Heart right ventricle (tissue), 16 donors: ENCODE results near the gene ANKRD28. TPM values are rescaled to one million over a fixed set of nuclear protein-coding genes. Genes with fewer than 3 reads are reported as not detected.

Experiments
- ATAC-seq, 8 donors: fragments of 200-7000 bp; cut with Tn5 transposase; one replicate each; pipeline ENCODE4 v1.9.1; 2020; ENCODE audit warnings: mild to moderate bottlenecking in 8 of 8, moderate library complexity in 8 of 8, moderate number of reproducible peaks in 1 of 8
- DNase-seq, 2 donors: peaks; one replicate each; pipeline ENCODE4 v3.0.0-alpha.2; 2020
- H3K27ac ChIP-seq, 10 donors: fragments of 200-600 bp; sonication (generic) in 2 of 10; one replicate each; pipeline versions ENCODE4 v1.5.0 to v1.8.0; 2020 to 2022; ENCODE audit warnings: mild to moderate bottlenecking in 3 of 10
- H3K27me3 ChIP-seq, 7 donors: fragments of 200-600 bp; one replicate each; pipeline ENCODE4 v1.8.0; 2021 to 2022; ENCODE audit warnings: mild to moderate bottlenecking in 2 of 7
- H3K36me3 ChIP-seq, 9 donors: fragments of 200-600 bp; sonication (generic) in 1 of 9; one replicate each; pipeline versions ENCODE4 v1.5.0 to v1.8.0; 2020 to 2022; ENCODE audit warnings: mild to moderate bottlenecking in 2 of 9
- H3K4me1 ChIP-seq, 9 donors: fragments of 200-600 bp; sonication (generic) in 1 of 9; one replicate each; pipeline versions ENCODE4 v1.5.0 to v1.8.0; 2020 to 2022; ENCODE audit warnings: mild to moderate bottlenecking in 4 of 9
- H3K4me3 ChIP-seq, 10 donors: fragments of 200-600 bp; sonication (generic) in 2 of 10; one replicate each; pipeline versions ENCODE4 v1.5.0 to v1.8.0; 2020 to 2022; ENCODE audit warnings: mild to moderate bottlenecking in 7 of 10, moderate library complexity in 2 of 10
- H3K9me3 ChIP-seq, 11 donors: fragments of 200-600 bp in 10 of 11; sonication (generic) in 2 of 11; one replicate each; pipeline versions ENCODE4 v1.5.0 to v1.8.0; 2013 to 2022; ENCODE audit warnings: mild to moderate bottlenecking in 2 of 11, control low read depth in 1 of 11, moderate library complexity in 1 of 11
- CTCF ChIP-seq, 9 donors: fragments of 200-600 bp; sonication (generic) in 2 of 9; IDR thresholded peaks; one replicate each; pipeline versions ENCODE4 v1.5.0 to v1.8.0; 2021 to 2022; ENCODE audit warnings: antibody characterized with exemption in 9 of 9, mild to moderate bottlenecking in 5 of 9, moderate library complexity in 1 of 9
- WGBS, 2 donors: extraction: QIAGEN DNeasy Blood & Tissue Kit; methylation state at CpG; one replicate each; pipeline ENCODE4 v1.1.7; 2013; ENCODE audit warnings: inconsistent platforms in 1 of 2; 5-methylcytosine and 5-hydroxymethylcytosine counted together
- intact Hi-C, 10 donors: fragments of 100-400 bp; cut with DNase I; formaldehyde crosslinking; loops; one replicate each; pipeline versions ENCODE4 v1.11.1 to v1.14.2; 2022
- polyA plus RNA-seq, 2 donors: library from polyadenylated mRNA; stranded (reverse); fragments of 200-250 nt; gene quantifications; one replicate each; pipeline ENCODE4 v1.2.3, GENCODE V29; 2013
- total RNA-seq, 10 donors: library from RNA; stranded (reverse); fragmentation: NEBNext Ultra II Directional in 3 of 10; extraction: Animal tissue kit (Norgen Biotek cat#: 25700) in 3 of 10; gene quantifications; one replicate each; pipeline versions ENCODE4 v1.2.1 to v1.2.4, GENCODE V29; 2021 to 2023
- donor health status: Arrhythmogenic right ventricular cardiomyopathy.
- donor health status: ischemic (EF 13 %, LVEDD 7.1; RV severe dilation, severe dysfunction).
- donor health status: healthy with polysubstance abuse.
- donor health status: DM: no; HTN: yes; CAD: no.
- donor health status: DM: no; HTN: no; CAD: no.
- donor health status: ischemic (EF 25% LVEDD 6.9; RV normal size, moderate dysfunction).
- donor health status: ischemic (EF 25% LVEDD 5.7; RV mildly dilated, moderate dysfunction).
- donor health status: healthy.
- donor health status: DM: yes; HTN: yes; CAD: no.
- donor health status: Ischemic cardiomyopathy.
- donor health status: ischemic (EF 35%, LVEDD 5.7; RV mildly dilated, moderate dysfunction).
- donor health status: nonischemic (EF 11% LVEDD 7.7; RV severe dilation, severe dysfunction).
- donor health status: DM: yes; HTN: yes; CAD: no.
- donor health status: PGD.
- donor health status: ischemic (EF 29% LVEDD 5.4; RV normal size, mild dysfunction).
- donor health status: nonischemic (EF 23%, LVEDD 6.1; RV moderate dilation, normal function).

The ANKRD28 gene
- total and polyA plus RNA-seq, 12 donors = 5.9 to 30.8 (median 27.1) TPM

GRCh38 chr3:15731024-15731423, 66.8 kb downstream of the ANKRD28 start:
- intact Hi-C loops = no loop called here
- Histone ChIP-seq H3K27me3 (no peaks in the 10 kb centered on the region), H3K27ac (no peak overlapping the region), H3K4me1 (no peaks in the 10 kb centered on the region), H3K9me3 (no peaks in the 10 kb centered on the region), H3K4me3 (no peak overlapping the region), H3K36me3 (peaks cover 0 to 54% (median 0%) of the 10 kb centered on the region in 9 donors)
- no peak for TF ChIP-seq CTCF (IDR thresholded peaks at IDR 0.05)
- ATAC-seq (no peak), DNase-seq (no peak)
- 97 to 98% methylated on average over 2 of the region's 2 CpGs for WGBS, 2 donors

- Histone ChIP-seq H3K4me3 (no peak overlapping the region), H3K9me3 (no peaks in the 10 kb centered on the region), H3K27me3 (no peaks in the 10 kb centered on the region), H3K36me3 (peaks cover 0 to 49% (median 3%) of the 10 kb centered on the region in 9 donors), H3K4me1 (no peaks in the 10 kb centered on the region), H3K27ac (no peak overlapping the region)
- ATAC-seq (no peak), DNase-seq (no peak)
- intact Hi-C loops = no loop called here
- no peak for TF ChIP-seq CTCF (IDR thresholded peaks at IDR 0.05)
Observed at GRCh38 chr3:15728766-15729165, 69.0 kb downstream of the ANKRD28 start.

GRCh38 chr3:15726881-15727280, 70.9 kb downstream of the ANKRD28 start:
- Histone ChIP-seq H3K9me3 (no peaks in the 10 kb centered on the region), H3K4me1 (no peaks in the 10 kb centered on the region), H3K36me3 (peaks cover 0 to 48% (median 9%) of the 10 kb centered on the region in 9 donors), H3K27me3 (no peaks in the 10 kb centered on the region), H3K27ac (no peak overlapping the region), H3K4me3 (no peak overlapping the region)
- TF ChIP-seq CTCF (IDR thresholded peaks at IDR 0.05) = no peak
- DNase-seq (no peak), ATAC-seq (no peak)
- 94 to 99% methylated on average over 2 of the region's 2 CpGs for WGBS, 2 donors
- intact Hi-C loops = no loop called here

- WGBS, 2 donors = 73 to 82% methylated on average over 2 of the region's 2 CpGs
Observed at GRCh38 chr3:15726043-15726442, 71.7 kb downstream of the ANKRD28 start.

More at GRCh38 chr3:15726043-15726442, 71.7 kb downstream of the ANKRD28 start:
- TF ChIP-seq CTCF (IDR thresholded peaks at IDR 0.05) = no peak
- intact Hi-C loops = no loop called here
- Histone ChIP-seq H3K9me3 (no peaks in the 10 kb centered on the region), H3K27me3 (no peaks in the 10 kb centered on the region), H3K36me3 (peaks cover 0 to 53% (median 9%) of the 10 kb centered on the region in 9 donors), H3K4me1 (no peaks in the 10 kb centered on the region), H3K4me3 (no peak overlapping the region), H3K27ac (no peak overlapping the region)
- DNase-seq (no peak), ATAC-seq (no peak)
